Loucy (cell line): Measurements from ENCODE around the gene PERCC1.

Experiments used
- CTCF ChIP-seq: fragments of 200-600 bp; sonication (generic); conservative IDR thresholded peaks from 2 replicates; pipeline ENCODE4 v1.5.1; 2014; ENCODE audit warnings: mild to moderate bottlenecking, antibody characterized with exemption, low read length
- EZH2phosphoT487 ChIP-seq: fragments of 200-600 bp; IDR thresholded peaks from 2 replicates; pipeline ENCODE4 v1.6.1; 2018; ENCODE audit warnings: antibody characterized with exemption, mild to moderate bottlenecking, moderate library complexity, borderline replicate concordance

DNA sequence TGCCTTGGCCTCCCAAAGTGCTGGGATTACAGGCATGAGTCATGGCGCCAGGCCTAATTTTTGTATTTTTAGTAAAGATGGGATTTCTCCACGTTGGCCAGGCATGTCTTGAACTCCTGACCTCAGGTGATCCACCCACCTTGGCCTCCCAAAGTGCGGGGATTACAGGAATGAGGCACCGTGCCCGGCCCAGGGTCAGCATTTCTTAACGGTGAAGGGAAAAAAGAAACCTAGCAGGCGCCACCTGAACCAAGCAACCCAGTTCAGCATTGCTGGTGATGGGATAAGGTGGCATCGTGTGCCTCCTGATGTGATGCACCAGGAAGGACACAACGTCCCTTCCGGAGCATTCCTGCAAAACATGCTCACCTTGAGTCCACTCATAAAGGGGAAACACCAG is 46.2 kb downstream of the PERCC1 start:
- no peak for TF ChIP-seq CTCF
- no peak for TF ChIP-seq EZH2phosphoT487
